Brain microvascular endothelial cell (primary cell): ENCODE data around the gene EML3.
A peak's percentile ranks its signal among the peaks of the same experiment; 100 is the strongest.
"Not testable (repeated sequence)": the region's sequence is repeated elsewhere in the genome, so short reads cannot be mapped to it uniquely, and the experiment has no call there.

ENCODE experiments used
- DNase-seq: peaks from one replicate; pipeline ENCODE4 v3.0.0-alpha.2; 2020
- H3K27ac ChIP-seq: fragments of 250-450 bp; sonication (Bioruptor Pico); 2 replicates; pipeline ENCODE4 v1.5.1; 2020; ENCODE audit warnings: mild to moderate bottlenecking, moderate library complexity
- H3K27me3 ChIP-seq: fragments of 250-450 bp; sonication (Bioruptor Pico); replicated peaks from 2 replicates; pipeline ENCODE4 v1.5.1; 2020; ENCODE audit warnings: mild to moderate bottlenecking
- H3K36me3 ChIP-seq: fragments of 250-450 bp; sonication (Bioruptor Pico); replicated peaks from 2 replicates; pipeline ENCODE4 v1.5.1; 2020; ENCODE audit warnings: mild to moderate bottlenecking
- H3K4me3 ChIP-seq: 2 replicates; pipeline ENCODE4 v1.5.1; 2011; ENCODE audit warnings: low read depth, mild to moderate bottlenecking, control low read depth, low read length, moderate library complexity
- CTCF ChIP-seq: IDR thresholded peaks from 2 replicates; pipeline ENCODE4 v1.5.1; 2011; ENCODE audit warnings: low read depth, mild to moderate bottlenecking, moderate library complexity, low read length, control low read depth, inconsistent platforms; ENCODE audit errors: missing control alignments
- in situ Hi-C: cut with HindIII; loops from 2 replicates; pipeline ENCODE4 v1.10.0; 2017; ENCODE audit warnings: low sequenced_read_pairs, low pct_ligation_motif_present

EML3 gene

GRCh38 chr11:62612366-62613290 is at the start of gene EML3, which contains the start of gene ROM1:
EML3 (minus strand) TSS chr11:62612775; CDS start chr11:62612457, 318 bp downstream.
ROM1 (plus strand) TSS chr11:62613257; CDS start chr11:62613282, 25 bp downstream.
- H3K27ac ChIP-seq, result peak within 1 kb of the TSS; percentile 42
- H3K4me3 ChIP-seq, result peak within 1 kb of the TSS; percentile 75
- peaks cover 10% of the 10 kb centered on the region for H3K36me3 ChIP-seq
- TF ChIP-seq CTCF, result peak; percentile 70
- H3K27me3 ChIP-seq, result no peaks in the 10 kb centered on the region
- DNase-seq, result no peak
- in situ Hi-C loops, result no loop called here

DNA sequence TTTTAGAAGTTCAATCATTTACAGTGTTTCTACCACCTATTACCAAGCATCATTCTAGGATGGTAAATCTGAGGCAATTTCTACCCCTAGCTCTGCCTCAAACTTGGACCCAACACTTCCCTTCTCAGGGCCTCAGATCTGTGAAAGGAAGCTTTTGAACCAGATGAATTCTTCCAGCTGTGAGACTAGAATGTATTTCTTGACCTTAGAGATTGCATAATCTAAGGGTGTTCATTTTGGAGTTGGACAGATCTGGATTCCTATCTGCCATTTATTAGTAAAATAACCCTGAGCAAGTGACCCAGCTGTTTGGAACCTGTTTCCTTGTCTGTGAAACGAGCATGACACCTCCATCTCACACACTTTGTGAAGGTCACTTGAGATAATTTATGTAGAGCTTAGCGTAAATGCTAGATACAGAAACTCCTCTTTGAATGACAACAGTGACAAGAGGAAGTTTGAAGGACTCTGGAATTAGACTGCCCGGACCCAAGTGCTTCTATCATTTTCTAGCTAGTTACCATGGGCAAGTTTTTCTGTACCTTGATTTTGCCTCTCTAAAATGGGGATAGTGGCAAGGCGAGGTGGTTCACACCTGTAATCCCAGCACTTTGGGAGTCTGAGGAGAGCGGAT is 44.3 kb upstream of the EML3 start:
- H3K27ac ChIP-seq, result no peak overlapping the region
- H3K4me3 ChIP-seq, result no peak overlapping the region
- in situ Hi-C loops, result no loop called here
- TF ChIP-seq CTCF, result no peak
- no peaks in the 10 kb centered on the region for H3K36me3 ChIP-seq
- no peak for DNase-seq
- H3K27me3 ChIP-seq, result no peaks in the 10 kb centered on the region

GRCh38 chr11:62654297-62654696 is 41.7 kb upstream of the EML3 start:
- Histone ChIP-seq H3K27ac (no peak overlapping the region), H3K4me3 (no peak overlapping the region), H3K27me3 (no peaks in the 10 kb centered on the region), H3K36me3 (peaks cover 4% of the 10 kb centered on the region)
- in situ Hi-C loops, result no loop called here
- no peak for TF ChIP-seq CTCF
- no peak for DNase-seq

- in situ Hi-C loops, result no loop called here
- no peak for TF ChIP-seq CTCF
- Histone ChIP-seq H3K36me3 (peaks cover 18% of the 10 kb centered on the region), H3K27ac (peak overlapping the region; percentile 61), H3K4me3 (peak overlapping the region; percentile 79), H3K27me3 (no peaks in the 10 kb centered on the region)
- no peak for DNase-seq
Observed at GRCh38 chr11:62652161-62653006, 39.8 kb upstream of the EML3 start.

GRCh38 chr11:62650283-62650682 is 37.7 kb upstream of the EML3 start:
- H3K36me3 ChIP-seq, result peaks cover 18% of the 10 kb centered on the region
- in situ Hi-C loops, H3K27me3 ChIP-seq, H3K27ac ChIP-seq, H3K4me3 ChIP-seq, DNase-seq: not testable (repeated sequence)
